Motor neuron (in vitro differentiated cells): ENCODE results near the gene SOCS4. TPM values are rescaled to one million over a fixed set of nuclear protein-coding genes. Genes with fewer than 3 reads are reported as not detected.
"Not testable (repeated sequence)": the region's sequence is repeated elsewhere in the genome, so short reads cannot be mapped to it uniquely, and the experiment has no call there.

Experiments used
- ATAC-seq, 8 experiments: fragments of 200-7000 bp; cut with Tn5 transposase; replicated peaks in 6 of 8; 2 replicates each; pipeline ENCODE4 v1.8.0; 2021; ENCODE audit warnings: mild to moderate bottlenecking in 8 of 8, moderate library complexity in 8 of 8
- H3K27ac ChIP-seq, 2 donors: fragments of 250-450 bp; sonication (Bioruptor Pico); 2 replicates each; pipeline ENCODE4 v1.9.0; 2021; ENCODE audit warnings: antibody characterized with exemption in 2 of 2, mild to moderate bottlenecking in 2 of 2, moderate library complexity in 1 of 2
- H3K4me1 ChIP-seq, 2 donors: fragments of 250-450 bp; sonication (Bioruptor Pico); replicated peaks in 1 of 2; 2 replicates each; pipeline ENCODE4 v1.6.1; 2021; ENCODE audit warnings: antibody characterized with exemption in 2 of 2, mild to moderate bottlenecking in 2 of 2, moderate library complexity in 1 of 2
- H3K4me3 ChIP-seq, 5 donors: fragments of 250-450 bp; sonication (Bioruptor Pico); 2 replicates each; pipeline ENCODE4 v1.9.0; 2021; ENCODE audit warnings: antibody characterized with exemption in 5 of 5, mild to moderate bottlenecking in 5 of 5, moderate library complexity in 4 of 5
- WGBS, 10 experiments: fragments of 450-650 bp; shearing (Covaris generic); methylation state at CpG; one replicate each; pipeline ENCODE4 v1.0.0; 2022; 5-methylcytosine and 5-hydroxymethylcytosine counted together
- in situ Hi-C, 9 experiments: fragments of 400-800 bp; cut with MboI; loops; one replicate each; pipeline ENCODE4 v1.15.0; 2021; ENCODE audit warnings: low sequenced_read_pairs in 9 of 9, low pct_unique_long_range_greater_than_20kb in 2 of 9; ENCODE audit not compliant: unreplicated experiment in 9 of 9
- total RNA-seq, 8 experiments: library from RNA; unstranded; fragments of 300-600 nt; gene quantifications; 2 replicates each; pipeline versions ENCODE4 v1.2.3 to v1.2.4, GENCODE V29; 2022

SOCS4 gene
- total RNA-seq, 8 experiments from 2014 or later: 19.6 to 32.4 (median 23.8) TPM

DNA sequence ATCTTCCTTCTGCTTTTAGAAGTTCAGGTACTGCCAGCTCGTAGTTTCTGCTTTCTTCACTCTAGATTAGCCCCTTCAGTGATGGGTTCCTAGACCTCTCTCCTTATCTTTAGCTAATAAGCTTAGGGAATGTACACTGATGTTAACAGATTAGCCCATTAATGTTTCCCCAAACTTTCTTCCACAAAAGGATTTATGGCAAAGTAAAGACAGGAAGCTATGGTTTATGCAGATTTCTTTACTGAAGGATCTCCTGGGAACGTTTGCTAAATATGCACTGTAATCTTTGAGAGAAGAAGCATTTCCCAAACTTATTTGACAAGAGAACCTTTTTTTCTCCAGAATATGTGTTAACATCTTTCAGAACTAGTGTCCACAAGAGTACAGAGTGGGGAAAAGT, 4.2 kb downstream of the SOCS4 start:
- 8 to 70% (median 38%) methylated on average over 2 of the region's 2 CpGs; no CpG with 5 or more reads in 1 of the 10 experiments for WGBS, 10 experiments
- no peak for ATAC-seq

DNA sequence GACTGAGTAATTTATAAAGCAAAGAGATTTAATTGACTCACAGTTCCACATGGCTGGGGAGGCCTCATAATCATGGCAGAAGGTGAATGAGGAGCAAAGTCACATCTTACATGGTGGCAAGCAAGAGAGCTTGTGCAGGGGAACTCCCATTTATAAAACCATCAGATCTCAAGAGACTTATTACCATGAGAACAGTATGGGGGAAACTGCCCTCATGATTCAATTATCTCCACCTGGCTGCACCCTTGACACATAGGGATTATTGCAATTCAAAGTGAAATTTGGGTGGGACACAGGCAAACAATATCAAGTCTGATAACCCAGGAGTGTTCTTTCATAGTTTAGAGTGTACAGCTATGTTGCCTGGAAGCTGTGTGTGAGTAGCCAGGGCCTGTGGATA, 11.0 kb downstream of the SOCS4 start:
- H3K27ac ChIP-seq, H3K4me1 ChIP-seq, H3K4me3 ChIP-seq, in situ Hi-C loops, ATAC-seq: not testable (repeated sequence)

More for the DNA sequence above, 4.2 kb downstream of the SOCS4 start:
- H3K4me1 ChIP-seq: peaks cover 10 to 21% of the 10 kb centered on the region in 2 donors
- H3K27ac ChIP-seq: no peak overlapping the region
- no peak overlapping the region for H3K4me3 ChIP-seq
- in situ Hi-C loops: no loop called here

DNA sequence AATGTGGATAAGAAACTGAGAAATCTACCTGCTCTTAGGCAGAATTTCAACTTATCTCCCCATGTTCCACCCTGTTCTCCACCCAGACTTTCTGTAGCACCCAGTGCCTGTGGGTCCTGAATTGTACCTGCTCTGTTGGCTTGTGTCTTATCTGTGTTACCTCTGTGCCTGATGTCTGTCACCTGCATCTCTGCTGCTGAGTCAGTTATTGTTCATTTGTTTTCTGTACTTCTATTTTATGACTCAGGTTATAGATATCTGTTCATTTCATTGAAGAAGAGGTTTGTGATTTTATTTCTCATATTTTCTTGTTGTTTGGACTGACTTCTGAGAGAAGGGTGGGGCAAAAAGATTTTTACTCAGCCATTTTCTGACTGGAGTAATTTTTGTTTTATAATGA, 11.7 kb downstream of the SOCS4 start:
- no peak overlapping the region for H3K4me3 ChIP-seq
- no peak overlapping the region for H3K27ac ChIP-seq
- in situ Hi-C loops: no loop called here
- no peak for ATAC-seq
- H3K4me1 ChIP-seq: no peaks in the 10 kb centered on the region

DNA sequence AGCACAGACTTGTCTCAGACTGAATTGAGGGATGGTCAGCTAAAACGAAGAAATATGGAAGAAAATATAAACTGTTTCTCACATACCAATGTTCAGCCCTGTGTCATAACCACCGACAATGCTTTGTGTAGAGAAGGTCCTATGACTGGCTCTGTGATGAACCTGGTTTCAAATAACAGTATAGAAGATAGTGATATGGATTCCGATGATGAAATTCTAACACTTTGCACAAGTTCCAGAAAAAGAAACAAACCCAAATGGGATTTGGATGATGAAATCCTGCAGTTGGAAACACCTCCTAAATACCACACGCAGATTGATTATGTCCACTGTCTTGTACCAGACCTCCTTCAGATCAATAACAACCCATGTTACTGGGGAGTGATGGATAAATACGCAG, 16.5 kb downstream of the SOCS4 start:
- WGBS, 10 experiments: 85 to 100% (median 97%) methylated on average over 2 to 5 of the region's 5 CpGs; no CpG with 5 or more reads in 1 of the 10 experiments
- in situ Hi-C loops: no loop called here
- Histone ChIP-seq H3K4me1 (no peaks in the 10 kb centered on the region), H3K27ac (no peak overlapping the region), H3K4me3 (no peak overlapping the region)
- no peak for ATAC-seq

DNA sequence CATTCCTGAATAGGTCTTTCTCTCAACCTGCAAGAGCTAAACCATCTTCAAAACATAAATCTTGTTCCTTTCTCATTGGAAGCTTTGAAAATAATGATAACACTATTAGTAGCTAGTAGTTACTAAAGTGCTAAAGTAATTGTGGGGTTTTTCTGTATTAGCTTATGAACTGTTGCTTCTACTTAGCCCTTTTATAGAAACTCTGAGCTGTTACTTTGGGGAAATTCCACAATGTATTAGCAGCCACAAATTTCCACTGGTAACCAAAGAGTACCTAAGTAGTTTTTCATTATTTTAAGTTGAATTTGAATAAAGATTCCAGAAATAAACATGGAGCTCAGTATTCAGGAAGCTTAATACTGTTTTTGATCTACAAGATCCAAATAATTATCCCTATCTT, 18.1 kb downstream of the SOCS4 start:
- Histone ChIP-seq H3K4me1 (no peaks in the 10 kb centered on the region), H3K27ac (no peak overlapping the region), H3K4me3 (no peak overlapping the region)
- no peak for ATAC-seq
- in situ Hi-C loops: no loop called here

DNA sequence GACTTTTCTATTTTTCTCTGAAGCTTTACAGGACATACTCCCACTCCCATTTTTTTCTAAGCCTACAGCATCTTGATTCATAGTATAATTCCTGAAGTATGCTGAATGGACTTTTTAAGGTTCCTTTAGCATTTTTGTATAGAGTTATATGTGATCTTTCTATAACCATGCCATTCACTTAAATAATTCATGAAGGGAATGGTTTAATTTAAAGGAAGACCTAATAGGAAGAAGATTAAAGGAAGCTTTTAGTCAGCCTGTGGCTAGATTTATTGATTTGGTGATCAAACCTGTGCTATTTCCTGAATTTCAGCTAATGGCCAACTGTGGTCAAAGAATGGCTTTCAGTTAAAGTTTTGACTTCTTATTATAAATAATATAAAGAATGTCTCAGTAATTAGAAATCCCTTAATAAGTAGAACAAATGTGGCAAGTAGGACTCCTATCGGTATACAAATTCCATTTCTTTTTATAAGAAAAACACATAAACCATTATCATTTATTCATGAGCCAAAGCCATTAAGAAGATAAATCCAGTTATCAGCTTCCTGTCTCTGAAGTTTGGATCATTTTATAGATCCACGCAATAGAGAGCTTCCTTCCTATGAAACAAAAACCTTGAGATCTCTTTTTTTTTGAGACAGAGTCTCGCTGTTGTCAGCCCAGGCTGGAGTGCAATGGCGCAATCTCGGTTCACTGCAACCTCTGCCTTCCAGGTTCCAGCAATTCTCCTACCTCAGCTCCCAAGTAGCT, 20.4 kb downstream of the SOCS4 start:
- ATAC-seq: no peak
- WGBS, 10 experiments: 88 to 100% (median 97%) methylated on average over 1 to 5 of the region's 5 CpGs
- H3K27ac ChIP-seq: no peak overlapping the region
- H3K4me1 ChIP-seq: peaks cover 0 to 3% of the 10 kb centered on the region in 2 donors
- in situ Hi-C loops: no loop called here
- H3K4me3 ChIP-seq: no peak overlapping the region

DNA sequence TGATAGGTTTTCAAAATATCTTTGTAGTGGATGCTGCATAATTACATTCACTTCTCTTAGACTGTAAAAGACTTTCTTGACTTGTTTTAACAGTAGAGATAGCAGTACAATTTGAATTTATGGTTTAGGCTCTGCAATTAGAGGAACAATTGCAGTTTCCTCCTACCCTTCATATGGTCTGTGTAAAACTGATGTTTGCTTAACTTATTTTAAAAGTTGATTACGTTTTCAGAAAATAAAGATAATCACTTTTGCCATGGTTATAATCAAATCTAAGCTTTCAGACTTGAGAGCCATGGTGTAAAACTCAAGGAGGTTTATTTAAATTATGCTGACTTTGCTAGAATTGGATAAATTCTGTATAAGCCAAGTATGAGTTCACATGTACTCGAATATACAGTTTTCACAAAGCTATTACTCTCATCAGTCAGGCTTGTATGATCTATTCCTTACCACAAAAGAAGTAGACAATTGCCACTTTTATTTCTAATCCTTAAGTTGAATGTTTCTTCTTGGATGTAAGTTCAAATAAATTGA, 21.9 kb downstream of the SOCS4 start:
- in situ Hi-C loops: no loop called here
- no peak overlapping the region for H3K27ac ChIP-seq
- H3K4me1 ChIP-seq: peaks cover 7 to 14% of the 10 kb centered on the region in 2 donors
- 29 to 100% (median 87%) methylated on average over 1 to 2 of the region's 2 CpGs; no CpG with 5 or more reads in 2 of the 10 experiments for WGBS, 10 experiments
- no peak for ATAC-seq
- H3K4me3 ChIP-seq: no peak overlapping the region

DNA sequence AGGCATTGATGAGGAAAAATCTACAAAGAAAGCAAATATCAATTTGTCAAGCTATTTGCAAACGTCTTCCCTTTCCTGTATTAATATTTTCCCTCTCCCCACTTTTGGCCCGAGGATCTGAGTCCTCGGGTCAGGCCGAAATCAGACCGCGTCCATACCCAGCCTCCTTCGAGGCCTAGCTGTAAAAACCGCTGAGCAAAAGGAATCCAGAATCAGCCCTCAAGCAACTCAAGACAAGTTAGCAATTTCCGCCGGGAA, 24.1 kb downstream of the SOCS4 start:
- peaks cover 9 to 14% of the 10 kb centered on the region in 2 donors for H3K4me1 ChIP-seq
- WGBS, 10 experiments: 0 to 4% (median 0%) methylated on average over 1 to 10 of the region's 10 CpGs; no CpG with 5 or more reads in 5 of the 10 experiments
- H3K27ac ChIP-seq: peak overlapping the region; percentile 56 to 99
- no peak for ATAC-seq
- H3K4me3 ChIP-seq: peak overlapping the region; percentile 93 to 100 (median 97)
- in situ Hi-C loops: no loop called here

DNA sequence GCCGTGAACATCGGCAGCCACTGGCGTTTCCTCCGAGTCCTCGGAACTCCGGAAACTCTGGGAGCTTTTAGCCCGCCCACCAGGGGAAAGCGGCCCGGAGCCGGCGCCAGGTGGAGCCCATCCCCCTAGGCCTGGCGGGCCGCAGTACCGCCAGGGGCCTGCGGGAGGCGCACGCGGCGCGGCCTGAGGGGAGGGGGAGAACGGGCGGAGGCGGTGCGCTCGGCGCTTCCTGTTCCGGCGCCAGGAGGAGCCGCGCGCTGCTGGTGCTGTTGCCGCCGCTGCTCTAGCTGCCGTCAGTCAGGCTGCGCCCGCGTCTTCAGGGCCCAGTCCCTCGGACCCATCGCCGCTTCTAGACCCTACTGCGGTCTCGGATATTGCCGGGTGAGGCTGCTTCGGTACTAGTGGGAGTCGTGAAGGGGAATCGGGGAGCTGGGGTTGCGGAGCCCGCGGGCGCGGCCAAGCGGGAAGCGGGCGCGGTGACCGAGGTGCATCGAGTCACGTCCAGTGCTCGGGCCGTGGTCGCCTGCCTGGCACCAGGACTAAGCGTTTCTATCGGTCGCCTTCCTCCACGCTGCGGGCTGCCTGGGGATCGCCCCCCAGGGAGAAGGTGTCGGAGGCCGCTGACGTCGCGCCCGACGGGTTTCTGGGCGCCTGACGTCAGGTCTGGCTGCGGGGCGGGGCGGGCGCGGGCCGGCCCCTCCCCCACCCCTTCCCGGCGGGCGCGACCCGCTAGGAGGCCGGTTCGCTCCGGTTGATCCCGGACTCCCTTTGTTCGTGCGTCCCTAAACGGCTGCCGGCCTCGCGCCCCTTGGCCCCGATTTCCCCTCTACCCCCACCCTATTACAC, 24.6 kb downstream of the SOCS4 start, which contains the start of gene MAPK1IP1L:
MAPK1IP1L (plus strand) TSS at position 225 of the 846 bp plus-strand sequence. CDS start 10,037 bp downstream, outside the sequence.
- Histone ChIP-seq H3K4me1 (peaks cover 9 to 14% of the 10 kb centered on the region in 2 donors), H3K4me3 (peak within 1 kb of the TSS; percentile 93 to 100 (median 97)), H3K27ac (peak within 1 kb of the TSS; percentile 99 to 100)
- 0% methylated on average over 3 of the region's 98 CpGs; no CpG with 5 or more reads in 8 of the 10 experiments for whole genome bisulfite sequencing, 10 experiments
- ATAC-seq: peak; percentile 85 to 94 (median 92)
- in situ Hi-C loops: no loop called here

DNA sequence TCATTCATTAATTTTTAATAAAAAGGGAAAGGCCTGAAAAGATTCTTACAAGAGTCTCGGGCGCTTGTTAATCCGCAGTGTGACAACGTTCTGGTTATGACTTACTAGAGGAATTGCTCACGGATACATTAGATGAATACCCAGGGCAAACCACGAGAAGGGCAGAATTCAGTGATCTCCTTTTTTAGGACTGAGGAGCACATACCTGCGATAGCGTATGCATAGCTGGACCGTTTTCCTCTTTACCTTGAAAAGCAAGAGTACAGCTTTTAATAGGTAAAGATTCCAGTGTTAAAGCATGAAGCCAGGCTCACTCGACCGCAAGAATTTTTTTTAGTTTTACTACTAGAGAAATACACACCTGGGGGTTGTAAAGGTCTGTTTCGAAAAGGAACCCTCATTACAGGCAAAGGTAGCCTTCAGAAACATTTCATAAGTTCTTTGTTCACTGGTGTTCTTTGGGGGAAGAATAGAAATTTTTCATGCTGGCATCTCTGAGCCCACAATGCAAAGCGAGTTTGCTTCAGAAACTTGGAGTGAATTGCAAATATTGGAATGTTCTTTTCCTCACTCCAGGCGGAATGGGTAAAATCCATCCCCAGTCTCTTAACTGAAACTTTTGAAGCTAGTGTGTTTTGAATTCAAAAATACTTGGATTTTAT, 25.4 kb downstream of the SOCS4 start:
- Histone ChIP-seq H3K4me1 (peaks cover 9 to 14% of the 10 kb centered on the region in 2 donors), H3K27ac (peak overlapping the region; percentile 99 to 100), H3K4me3 (peak overlapping the region; percentile 93 to 100 (median 97))
- 0 to 4% (median 0%) methylated on average over 4 to 13 of the region's 14 CpGs for WGBS, 10 experiments
- in situ Hi-C loops: no loop called here
- ATAC-seq: peak in 7 of 8 experiments; percentile 1 to 7 (median 1)

DNA sequence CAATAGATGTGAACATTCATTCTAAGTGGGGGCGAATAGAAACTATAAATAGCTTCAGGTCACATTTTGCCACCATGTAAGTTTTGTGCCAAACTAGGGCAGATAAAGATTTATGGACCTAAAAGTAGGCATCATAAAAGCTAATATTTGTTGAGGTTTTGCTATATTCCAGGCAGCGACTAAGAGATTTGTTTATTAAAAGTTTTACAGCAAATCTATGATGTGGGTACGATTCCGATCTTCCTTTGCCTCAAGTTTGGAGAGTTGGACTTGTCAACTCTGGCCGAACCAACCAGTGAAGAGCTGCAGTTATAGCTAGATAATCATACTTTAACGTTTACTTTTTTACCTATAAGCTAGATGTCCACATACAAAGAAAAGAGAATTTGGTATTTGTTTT, 26.0 kb downstream of the SOCS4 start:
- ATAC-seq: no peak
- peaks cover 9 to 14% of the 10 kb centered on the region in 2 donors for H3K4me1 ChIP-seq
- 35 to 97% (median 70%) methylated on average over 3 to 6 of the region's 6 CpGs; no CpG with 5 or more reads in 1 of the 10 experiments for WGBS, 10 experiments
- in situ Hi-C loops: no loop called here
- peak overlapping the region; percentile 99 to 100 for H3K27ac ChIP-seq
- H3K4me3 ChIP-seq: peak overlapping the region; percentile 93 to 100 (median 97)

DNA sequence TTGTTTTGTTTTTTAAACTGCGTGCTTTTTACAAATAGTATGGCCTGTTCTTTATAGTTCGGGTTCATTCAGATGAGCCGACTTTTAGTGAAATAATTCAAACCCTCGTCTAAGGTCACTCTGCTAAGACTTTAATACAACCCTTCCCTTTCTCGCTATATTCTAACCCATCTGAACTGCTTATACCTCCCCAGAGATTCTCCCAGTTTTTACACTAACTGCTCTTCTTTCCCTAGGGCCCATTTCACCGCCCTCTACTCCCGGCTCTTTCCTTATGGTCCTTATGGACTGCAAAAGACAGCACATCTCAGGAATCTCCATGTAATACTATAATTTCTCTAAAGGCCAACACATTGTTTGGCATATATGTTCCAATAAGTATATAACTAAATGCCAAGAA, 26.5 kb downstream of the SOCS4 start:
- H3K27ac ChIP-seq: peak overlapping the region in 1 of 2 donors; percentile 17
- 56 to 100% (median 82%) methylated on average over 2 to 7 of the region's 7 CpGs; no CpG with 5 or more reads in 1 of the 10 experiments for WGBS, 10 experiments

DNA sequence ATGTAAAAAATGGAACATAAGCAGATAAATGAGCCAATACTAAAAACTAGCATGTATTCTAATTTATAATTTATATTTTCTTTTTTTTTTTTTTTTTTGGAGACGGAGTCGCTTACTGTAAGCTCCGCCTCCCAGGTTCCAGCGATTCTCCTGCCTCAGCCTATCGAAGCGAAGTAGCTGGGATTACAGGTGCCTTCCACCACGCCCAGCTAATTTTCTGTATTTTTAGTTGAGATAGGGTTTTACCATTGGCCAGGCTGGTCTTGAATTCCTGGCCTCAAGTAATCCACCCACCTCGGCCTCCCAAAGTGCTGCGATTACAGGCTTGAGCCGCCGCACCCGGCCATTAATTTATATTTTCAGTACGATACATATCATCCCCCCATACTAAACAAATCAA, 27.1 kb downstream of the SOCS4 start:
- in situ Hi-C loops: no loop called here
- peaks cover 9 to 14% of the 10 kb centered on the region in 2 donors for H3K4me1 ChIP-seq
- 92 to 100% (median 98%) methylated on average over 3 to 13 of the region's 13 CpGs; no CpG with 5 or more reads in 2 of the 10 experiments for WGBS, 10 experiments
- ATAC-seq: no peak
- no peak overlapping the region for H3K4me3 ChIP-seq
- no peak overlapping the region for H3K27ac ChIP-seq

More for the DNA sequence above, 26.5 kb downstream of the SOCS4 start:
- ATAC-seq: no peak
- peak overlapping the region; percentile 93 to 100 (median 97) for H3K4me3 ChIP-seq
- in situ Hi-C loops: no loop called here
- H3K4me1 ChIP-seq: peaks cover 9 to 14% of the 10 kb centered on the region in 2 donors
